Lower lobe of right lung (tissue), 2 donors: ENCODE measurements around the gene SUSD3. TPM values are rescaled to one million over a fixed set of nuclear protein-coding genes. Genes with fewer than 3 reads are reported as not detected.
"Not testable (repeated sequence)": the region's sequence is repeated elsewhere in the genome, so short reads cannot be mapped to it uniquely, and the experiment has no call there.

ENCODE experiments used
- ATAC-seq, 2 donors: fragments of 200-7000 bp; cut with Tn5 transposase; one replicate each; pipeline ENCODE4 v1.9.1; 2020 to 2022; ENCODE audit warnings: mild to moderate bottlenecking in 2 of 2, moderate library complexity in 2 of 2
- DNase-seq: peaks from one replicate; pipeline ENCODE4 v3.0.0-alpha.2; 2020
- H3K27ac ChIP-seq: fragments of 200-600 bp; one replicate; pipeline ENCODE4 v1.8.0; 2022
- H3K27me3 ChIP-seq: fragments of 200-600 bp; one replicate; pipeline ENCODE4 v1.8.0; 2022; ENCODE audit warnings: low read depth
- H3K36me3 ChIP-seq: fragments of 200-600 bp; one replicate; pipeline ENCODE4 v1.8.0; 2022; ENCODE audit warnings: mild to moderate bottlenecking
- H3K4me1 ChIP-seq: fragments of 200-600 bp; one replicate; pipeline ENCODE4 v1.8.0; 2022
- H3K4me3 ChIP-seq: fragments of 200-600 bp; one replicate; pipeline ENCODE4 v1.8.0; 2022; ENCODE audit warnings: mild to moderate bottlenecking
- H3K9me3 ChIP-seq: fragments of 200-600 bp; one replicate; pipeline ENCODE4 v1.8.0; 2022
- CTCF ChIP-seq: fragments of 200-600 bp; IDR thresholded peaks from one replicate; pipeline ENCODE4 v1.8.0; 2022; ENCODE audit warnings: antibody characterized with exemption, mild to moderate bottlenecking
- intact Hi-C: fragments of 100-400 bp; cut with DNase I; formaldehyde crosslinking; loops from one replicate; pipeline ENCODE4 v1.11.0; 2022
- total RNA-seq: library from RNA; stranded (reverse); fragmentation: NEBNext Ultra II Directional; extraction: Animal tissue kit (Norgen Biotek cat#: 25700); gene quantifications from one replicate; pipeline ENCODE4 v1.2.1, GENCODE V29; 2021
- donor health status: DM: no; HTN: yes; CAD: no; lungs with severe emphysema.

Gene SUSD3
- total RNA-seq, 1 donor from 2014 or later, result 5.3 TPM

- peaks cover 56% of the 10 kb centered on the region for H3K4me1 ChIP-seq
- H3K27me3 ChIP-seq, result no peaks in the 10 kb centered on the region
- ATAC-seq, result peak; percentile 41 to 56
- peak overlapping the region; percentile 88 for H3K27ac ChIP-seq
- no peaks in the 10 kb centered on the region for H3K36me3 ChIP-seq
- intact Hi-C loops, result no loop called here
- TF ChIP-seq CTCF, result no peak
- H3K9me3 ChIP-seq, result no peaks in the 10 kb centered on the region
- peak; percentile 93 for DNase-seq
- H3K4me3 ChIP-seq, result peak overlapping the region; percentile 79
Measured at GRCh38 chr9:93098236-93098946, 39.9 kb downstream of the SUSD3 start.

GRCh38 chr9:93099551-93100275 lies 41.2 kb downstream of the SUSD3 start:
- H3K36me3 ChIP-seq, result no peaks in the 10 kb centered on the region
- TF ChIP-seq CTCF, result no peak
- H3K4me3 ChIP-seq, result no peak overlapping the region
- ATAC-seq (no peak), DNase-seq (peak; percentile 44)
- peak overlapping the region; percentile 88 for H3K27ac ChIP-seq
- H3K4me1 ChIP-seq, result peaks cover 42% of the 10 kb centered on the region
- H3K27me3 ChIP-seq, result no peaks in the 10 kb centered on the region
- intact Hi-C loops, result no loop called here
- no peaks in the 10 kb centered on the region for H3K9me3 ChIP-seq

- Histone ChIP-seq H3K27me3 (no peaks in the 10 kb centered on the region), H3K36me3 (no peaks in the 10 kb centered on the region), H3K9me3 (no peaks in the 10 kb centered on the region), H3K27ac (peak overlapping the region; percentile 88), H3K4me3 (no peak overlapping the region), H3K4me1 (peaks cover 37% of the 10 kb centered on the region)
- no peak for TF ChIP-seq CTCF
- DNase-seq (peak; percentile 19), ATAC-seq (no peak)
- intact Hi-C loops, result no loop called here
Measured at GRCh38 chr9:93100276-93100636, 41.8 kb downstream of the SUSD3 start.

DNA sequence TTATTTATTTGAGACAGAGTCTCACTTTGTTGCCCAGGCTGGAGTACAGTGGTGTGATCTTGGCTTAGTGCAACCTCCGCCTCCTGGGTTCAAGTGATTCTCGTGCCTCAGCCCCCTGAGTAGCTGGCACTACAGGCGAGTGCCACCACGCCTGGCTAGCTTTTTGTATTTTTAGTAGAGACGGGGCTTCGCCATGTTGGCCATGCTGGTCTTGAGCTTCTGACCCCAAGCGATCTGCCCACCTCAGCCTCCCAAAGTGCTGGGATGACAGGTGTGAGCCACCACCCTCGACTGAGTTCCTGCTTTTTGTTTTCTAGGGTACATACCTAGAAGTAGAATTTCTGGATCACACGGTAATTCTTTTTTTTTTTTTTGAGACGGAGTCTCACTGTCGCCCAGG lies 42.6 kb downstream of the SUSD3 start:
- H3K36me3 ChIP-seq, H3K4me3 ChIP-seq, H3K27ac ChIP-seq, intact Hi-C loops, ATAC-seq, H3K9me3 ChIP-seq, H3K27me3 ChIP-seq: not testable (repeated sequence)
- H3K4me1 ChIP-seq, result peaks cover 37% of the 10 kb centered on the region
- peak; percentile 7 for DNase-seq

- DNase-seq (no peak), ATAC-seq (no peak)
- H3K4me1 ChIP-seq, result peaks cover 16% of the 10 kb centered on the region
- peaks cover 17% of the 10 kb centered on the region for H3K36me3 ChIP-seq
- no peak overlapping the region for H3K27ac ChIP-seq
- TF ChIP-seq CTCF, result no peak
- H3K27me3 ChIP-seq, result no peaks in the 10 kb centered on the region
- H3K4me3 ChIP-seq, result no peak overlapping the region
- intact Hi-C loops, result no loop called here
- no peaks in the 10 kb centered on the region for H3K9me3 ChIP-seq
Measured at GRCh38 chr9:93105620-93106019, 47.1 kb downstream of the SUSD3 start.
